Fibroblast of lung (primary cell): ENCODE results near the gene FAM222A.

ENCODE experiments used
- EZH2 ChIP-seq: IDR thresholded peaks from 2 replicates; pipeline ENCODE4 v1.5.1; 2012; ENCODE audit warnings: low read length, control low read depth, mild to moderate bottlenecking; ENCODE audit errors: missing control alignments
- TF ChIP-seq, protein P1 (sequence below), 2 donors: IDR thresholded peaks in 1 of 2; conservative IDR thresholded peaks in 1 of 2; 1 replicate in 1 of 2; 2 replicates in 1 of 2; pipeline ENCODE4 v1.5.1; 2011 to 2012; ENCODE audit warnings: low read length in 2 of 2, control low read depth in 1 of 2, inconsistent platforms in 1 of 2, low read depth in 1 of 2, mild to moderate bottlenecking in 1 of 2

DNA sequence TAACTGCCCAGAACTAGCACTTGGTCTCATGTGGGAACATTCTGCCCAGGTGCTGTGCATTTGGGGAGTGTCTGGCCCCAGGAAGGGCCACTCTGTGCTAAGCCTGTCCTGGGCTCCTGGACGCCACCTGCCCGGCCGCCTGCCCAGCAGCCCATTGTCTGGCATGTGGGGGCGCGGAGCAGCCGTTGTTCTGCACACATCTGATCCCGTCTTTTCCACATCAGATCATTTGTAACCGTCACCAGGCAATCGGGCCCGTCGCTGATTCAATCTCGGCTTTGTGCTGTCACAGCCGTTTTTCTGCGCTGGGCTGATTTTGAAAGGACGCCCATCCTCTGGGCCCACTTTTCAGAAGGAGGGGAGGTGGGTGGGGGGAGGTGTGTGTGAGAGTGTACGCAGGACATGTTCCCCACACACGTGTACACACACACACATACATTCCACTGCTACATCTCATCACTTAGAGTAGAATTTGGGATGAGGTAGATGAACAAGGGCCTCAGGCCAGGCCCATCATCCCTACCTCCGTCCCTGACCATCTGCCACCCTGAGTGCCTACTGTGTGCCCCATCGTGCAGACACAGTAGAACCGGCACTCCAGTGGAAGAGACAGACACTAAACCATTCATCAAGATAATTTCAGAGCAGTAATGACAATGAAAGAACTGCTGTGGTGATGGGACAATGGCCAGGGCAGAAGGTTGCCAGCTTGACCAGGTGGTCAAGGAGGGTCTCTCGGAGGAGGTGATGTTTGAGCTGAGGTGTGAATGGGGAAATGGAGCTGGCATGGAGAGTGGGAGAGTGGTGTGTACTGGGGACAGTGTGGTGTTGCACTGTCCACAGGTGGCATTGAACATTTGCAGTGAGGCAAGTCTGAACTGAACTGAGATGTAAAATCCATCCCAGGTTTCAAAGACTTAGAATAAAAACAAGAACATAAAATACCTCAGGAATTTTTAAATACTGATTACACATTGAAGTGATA is 19.0 kb downstream of the FAM222A start:
- TF ChIP-seq, protein P1, sequence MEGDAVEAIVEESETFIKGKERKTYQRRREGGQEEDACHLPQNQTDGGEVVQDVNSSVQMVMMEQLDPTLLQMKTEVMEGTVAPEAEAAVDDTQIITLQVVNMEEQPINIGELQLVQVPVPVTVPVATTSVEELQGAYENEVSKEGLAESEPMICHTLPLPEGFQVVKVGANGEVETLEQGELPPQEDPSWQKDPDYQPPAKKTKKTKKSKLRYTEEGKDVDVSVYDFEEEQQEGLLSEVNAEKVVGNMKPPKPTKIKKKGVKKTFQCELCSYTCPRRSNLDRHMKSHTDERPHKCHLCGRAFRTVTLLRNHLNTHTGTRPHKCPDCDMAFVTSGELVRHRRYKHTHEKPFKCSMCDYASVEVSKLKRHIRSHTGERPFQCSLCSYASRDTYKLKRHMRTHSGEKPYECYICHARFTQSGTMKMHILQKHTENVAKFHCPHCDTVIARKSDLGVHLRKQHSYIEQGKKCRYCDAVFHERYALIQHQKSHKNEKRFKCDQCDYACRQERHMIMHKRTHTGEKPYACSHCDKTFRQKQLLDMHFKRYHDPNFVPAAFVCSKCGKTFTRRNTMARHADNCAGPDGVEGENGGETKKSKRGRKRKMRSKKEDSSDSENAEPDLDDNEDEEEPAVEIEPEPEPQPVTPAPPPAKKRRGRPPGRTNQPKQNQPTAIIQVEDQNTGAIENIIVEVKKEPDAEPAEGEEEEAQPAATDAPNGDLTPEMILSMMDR (conservative IDR thresholded peaks at IDR 0.05 in 1 of 2, IDR thresholded peaks at IDR 0.05 in 1 of 2; ENCODE audit: low read depth in 1 of 2, low read length in 2 of 2): no peak
- TF ChIP-seq EZH2: no peak
